PFSK-1 (cell line): ENCODE results near the gene KCNMA1.

Experiments used
- POLR2AphosphoS5 ChIP-seq: IDR thresholded peaks from 2 replicates; pipeline ENCODE4 v1.6.1; 2012; ENCODE audit warnings: low read depth, mild to moderate bottlenecking, control low read depth, low read length, moderate library complexity
- TAF1 ChIP-seq: IDR thresholded peaks from 2 replicates; pipeline ENCODE4 v1.6.1; 2012; ENCODE audit warnings: low read length, control low read depth, borderline replicate concordance; ENCODE audit not compliant: insufficient read depth
- TF ChIP-seq, protein P1 (sequence below), 2 experiments: IDR thresholded peaks; 2 replicates each; pipeline versions ENCODE4 v1.6.1 to v1.8.0; 2011 to 2012; ENCODE audit warnings: low read depth in 2 of 2, low read length in 2 of 2, control low read depth in 1 of 2, inconsistent platforms in 1 of 2, mild to moderate bottlenecking in 1 of 2, moderate library complexity in 1 of 2; ENCODE audit not compliant: insufficient read depth in 1 of 2

DNA sequence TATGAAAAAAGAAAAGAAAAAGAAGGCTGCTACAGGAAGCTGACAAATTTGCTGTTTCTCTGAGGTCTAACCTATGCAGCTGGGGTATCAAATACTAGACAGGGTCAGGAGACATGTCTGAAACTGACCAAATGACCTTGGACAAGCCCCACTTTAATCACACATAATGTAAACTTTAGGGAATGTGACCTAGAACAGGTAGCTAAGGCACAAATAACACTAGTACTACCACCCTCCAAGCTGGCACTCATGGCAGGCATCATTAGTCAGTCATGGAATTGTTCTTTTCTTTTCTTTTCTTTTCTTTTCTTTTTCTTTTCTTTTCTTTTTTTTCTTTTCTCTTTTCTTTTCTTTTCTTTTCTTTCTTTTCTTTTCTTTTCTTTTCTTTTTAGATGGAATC, 250.4 kb downstream of the KCNMA1 start:
- TF ChIP-seq POLR2AphosphoS5 (no peak), TAF1 (no peak)
- TF ChIP-seq, protein P1, sequence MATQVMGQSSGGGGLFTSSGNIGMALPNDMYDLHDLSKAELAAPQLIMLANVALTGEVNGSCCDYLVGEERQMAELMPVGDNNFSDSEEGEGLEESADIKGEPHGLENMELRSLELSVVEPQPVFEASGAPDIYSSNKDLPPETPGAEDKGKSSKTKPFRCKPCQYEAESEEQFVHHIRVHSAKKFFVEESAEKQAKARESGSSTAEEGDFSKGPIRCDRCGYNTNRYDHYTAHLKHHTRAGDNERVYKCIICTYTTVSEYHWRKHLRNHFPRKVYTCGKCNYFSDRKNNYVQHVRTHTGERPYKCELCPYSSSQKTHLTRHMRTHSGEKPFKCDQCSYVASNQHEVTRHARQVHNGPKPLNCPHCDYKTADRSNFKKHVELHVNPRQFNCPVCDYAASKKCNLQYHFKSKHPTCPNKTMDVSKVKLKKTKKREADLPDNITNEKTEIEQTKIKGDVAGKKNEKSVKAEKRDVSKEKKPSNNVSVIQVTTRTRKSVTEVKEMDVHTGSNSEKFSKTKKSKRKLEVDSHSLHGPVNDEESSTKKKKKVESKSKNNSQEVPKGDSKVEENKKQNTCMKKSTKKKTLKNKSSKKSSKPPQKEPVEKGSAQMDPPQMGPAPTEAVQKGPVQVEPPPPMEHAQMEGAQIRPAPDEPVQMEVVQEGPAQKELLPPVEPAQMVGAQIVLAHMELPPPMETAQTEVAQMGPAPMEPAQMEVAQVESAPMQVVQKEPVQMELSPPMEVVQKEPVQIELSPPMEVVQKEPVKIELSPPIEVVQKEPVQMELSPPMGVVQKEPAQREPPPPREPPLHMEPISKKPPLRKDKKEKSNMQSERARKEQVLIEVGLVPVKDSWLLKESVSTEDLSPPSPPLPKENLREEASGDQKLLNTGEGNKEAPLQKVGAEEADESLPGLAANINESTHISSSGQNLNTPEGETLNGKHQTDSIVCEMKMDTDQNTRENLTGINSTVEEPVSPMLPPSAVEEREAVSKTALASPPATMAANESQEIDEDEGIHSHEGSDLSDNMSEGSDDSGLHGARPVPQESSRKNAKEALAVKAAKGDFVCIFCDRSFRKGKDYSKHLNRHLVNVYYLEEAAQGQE (IDR thresholded peaks at IDR 0.05; ENCODE audit: insufficient read depth in 1 of 2, low read depth in 2 of 2, low read length in 2 of 2), result no peak
